HG03064 (cell line): ENCODE results near the gene CNOT6.
"Not testable (repeated sequence)": the region's sequence is repeated elsewhere in the genome, so short reads cannot be mapped to it uniquely, and the experiment has no call there.

ENCODE experiments used
- ATAC-seq: cut with Tn5 transposase; IDR thresholded peaks from one replicate; pipeline ENCODE4 v1.9.1; 2021; ENCODE audit warnings: low read depth; ENCODE audit not compliant: unreplicated experiment

The CNOT6 gene

GRCh38 chr5:180470966-180471582 is 23.1 kb upstream of the CNOT6 start:
- ATAC-seq, result no peak

GRCh38 chr5:180471866-180472265 is 22.3 kb upstream of the CNOT6 start:
- ATAC-seq, result no peak

- ATAC-seq, result no peak
Observed at GRCh38 chr5:180472269-180472668, 21.9 kb upstream of the CNOT6 start.

- ATAC-seq, result not testable (repeated sequence)
Observed at GRCh38 chr5:180473386-180473785, 20.8 kb upstream of the CNOT6 start.

GRCh38 chr5:180474569-180474968 is 19.6 kb upstream of the CNOT6 start:
- no peak for ATAC-seq

GRCh38 chr5:180475969-180476524 is 18.1 kb upstream of the CNOT6 start:
- not testable (repeated sequence) for ATAC-seq

- ATAC-seq, result no peak
Observed at GRCh38 chr5:180484813-180485212, 9.4 kb upstream of the CNOT6 start.

GRCh38 chr5:180486636-180487149 is 7.5 kb upstream of the CNOT6 start:
- no peak for ATAC-seq

- ATAC-seq, result no peak
Observed at GRCh38 chr5:180487556-180487955, 6.6 kb upstream of the CNOT6 start.

- no peak for ATAC-seq
Observed at GRCh38 chr5:180491496-180491895, 2.7 kb upstream of the CNOT6 start.

- no peak for ATAC-seq
Observed at GRCh38 chr5:180492226-180492903, 1.8 kb upstream of the CNOT6 start.

GRCh38 chr5:180494510-180495181 is 467 bp downstream of the CNOT6 start:
- peak; percentile 36 for ATAC-seq

- no peak for ATAC-seq
Observed at GRCh38 chr5:180495292-180495691, 1.1 kb downstream of the CNOT6 start.

GRCh38 chr5:180495991-180496741 is 2.0 kb downstream of the CNOT6 start:
- no peak for ATAC-seq

- not testable (repeated sequence) for ATAC-seq
Observed at GRCh38 chr5:180496806-180497205, 2.6 kb downstream of the CNOT6 start.

- ATAC-seq, result not testable (repeated sequence)
Observed at GRCh38 chr5:180497865-180498264, 3.7 kb downstream of the CNOT6 start.

- ATAC-seq, result no peak
Observed at GRCh38 chr5:180498378-180498777, 4.2 kb downstream of the CNOT6 start.

- ATAC-seq, result no peak
Observed at GRCh38 chr5:180499684-180500083, 5.5 kb downstream of the CNOT6 start.

- not testable (repeated sequence) for ATAC-seq
Observed at GRCh38 chr5:180500300-180500699, 6.1 kb downstream of the CNOT6 start.

- no peak for ATAC-seq
Observed at GRCh38 chr5:180507661-180508060, 13.5 kb downstream of the CNOT6 start.

GRCh38 chr5:180515294-180515693 is 21.1 kb downstream of the CNOT6 start:
- no peak for ATAC-seq
